Activated CD8-positive, alpha-beta T cell treated with anti-CD3 and anti-CD28 coated beads for 36 hours (primary cell): ENCODE results near the gene WFDC8. TPM values are rescaled to one million over a fixed set of nuclear protein-coding genes. Genes with fewer than 3 reads are reported as not detected.

ENCODE experiments used
- ATAC-seq: fragments of 200-7000 bp; cut with Tn5 transposase; one replicate; pipeline ENCODE4 v1.10.0; 2021; ENCODE audit warnings: mild to moderate bottlenecking, moderate library complexity
- CTCF ChIA-PET: fragments of 350-600 bp; sonication (Branson Sonifier 250); formaldehyde crosslinking; loops from one replicate; lab custom pipeline; 2021; ENCODE audit warnings: antibody characterized with exemption; lab: Charles Lee
- POLR2A ChIA-PET: fragments of 350-600 bp; sonication (Branson Sonifier 250); formaldehyde crosslinking; loops from one replicate; lab custom pipeline; 2021; ENCODE audit warnings: antibody characterized with exemption; lab: Charles Lee
- DNase-seq: peaks from one replicate; pipeline ENCODE4 v3.0.0-alpha.2; 2020
- H3K27ac Mint-ChIP-seq: one replicate; pipeline ENCODE4 v1.8.0; 2021; ENCODE audit warnings: mild to moderate bottlenecking, mixed read lengths
- H3K27me3 Mint-ChIP-seq: one replicate; pipeline ENCODE4 v1.8.0; 2021; ENCODE audit warnings: mixed read lengths
- H3K36me3 Mint-ChIP-seq: one replicate; pipeline ENCODE4 v1.8.0; 2021; ENCODE audit warnings: low read depth, mixed read lengths
- H3K4me1 Mint-ChIP-seq: one replicate; pipeline ENCODE4 v1.8.0; 2021; ENCODE audit warnings: low read depth, mixed read lengths
- H3K4me3 Mint-ChIP-seq: one replicate; pipeline ENCODE4 v1.8.0; 2021; ENCODE audit warnings: mild to moderate bottlenecking, moderate library complexity, mixed read lengths
- H3K9me3 Mint-ChIP-seq: one replicate; pipeline ENCODE4 v1.8.0; 2021; ENCODE audit warnings: mixed read lengths
- intact Hi-C: fragments of 100-400 bp; cut with micrococcal nuclease; formaldehyde crosslinking; loops from one replicate; pipeline ENCODE4 v1.10.0; 2022
- total RNA-seq, 2 experiments: library from RNA; stranded (reverse); gene quantifications; one replicate each; pipeline ENCODE4 v1.2.3, GENCODE V29; 2021
- TF ChIP-seq, protein P1 (sequence below): fragments of 200-600 bp; IDR thresholded peaks from one replicate; pipeline ENCODE4 v1.8.0; 2022; ENCODE audit warnings: antibody characterized with exemption, mild to moderate bottlenecking

The WFDC8 gene
- total RNA-seq, 2 experiments from 2014 or later = not detected

DNA sequence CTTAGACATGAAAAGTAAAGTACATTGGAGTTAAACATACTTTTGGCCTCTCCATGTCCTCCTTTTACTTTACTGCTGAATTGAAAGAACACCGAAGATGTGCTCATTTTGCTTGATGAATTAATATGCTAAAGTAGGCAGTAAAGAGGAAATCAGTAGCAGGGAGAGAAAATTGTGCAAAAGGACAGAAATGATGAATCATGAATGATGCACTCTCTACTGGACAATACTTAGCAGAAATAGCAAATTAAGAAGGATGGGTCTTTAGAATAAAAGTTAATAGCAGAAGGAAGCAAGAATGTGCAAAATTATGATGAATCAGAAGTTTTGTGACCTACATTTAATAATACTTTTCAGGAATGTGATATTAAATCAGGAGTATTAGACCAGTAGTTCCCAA lies 55.3 kb downstream of the WFDC8 start:
- H3K27ac Mint-ChIP-seq = no peak overlapping the region
- peaks cover 34% of the 10 kb centered on the region for H3K27me3 Mint-ChIP-seq
- H3K9me3 Mint-ChIP-seq = no peaks in the 10 kb centered on the region
- no peaks in the 10 kb centered on the region for H3K36me3 Mint-ChIP-seq
- no peak for ATAC-seq
- TF ChIP-seq, protein P1, sequence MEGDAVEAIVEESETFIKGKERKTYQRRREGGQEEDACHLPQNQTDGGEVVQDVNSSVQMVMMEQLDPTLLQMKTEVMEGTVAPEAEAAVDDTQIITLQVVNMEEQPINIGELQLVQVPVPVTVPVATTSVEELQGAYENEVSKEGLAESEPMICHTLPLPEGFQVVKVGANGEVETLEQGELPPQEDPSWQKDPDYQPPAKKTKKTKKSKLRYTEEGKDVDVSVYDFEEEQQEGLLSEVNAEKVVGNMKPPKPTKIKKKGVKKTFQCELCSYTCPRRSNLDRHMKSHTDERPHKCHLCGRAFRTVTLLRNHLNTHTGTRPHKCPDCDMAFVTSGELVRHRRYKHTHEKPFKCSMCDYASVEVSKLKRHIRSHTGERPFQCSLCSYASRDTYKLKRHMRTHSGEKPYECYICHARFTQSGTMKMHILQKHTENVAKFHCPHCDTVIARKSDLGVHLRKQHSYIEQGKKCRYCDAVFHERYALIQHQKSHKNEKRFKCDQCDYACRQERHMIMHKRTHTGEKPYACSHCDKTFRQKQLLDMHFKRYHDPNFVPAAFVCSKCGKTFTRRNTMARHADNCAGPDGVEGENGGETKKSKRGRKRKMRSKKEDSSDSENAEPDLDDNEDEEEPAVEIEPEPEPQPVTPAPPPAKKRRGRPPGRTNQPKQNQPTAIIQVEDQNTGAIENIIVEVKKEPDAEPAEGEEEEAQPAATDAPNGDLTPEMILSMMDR = no peak
- POLR2A ChIA-PET = no interaction called here
- H3K4me3 Mint-ChIP-seq = no peak overlapping the region
- intact Hi-C loops = no loop called here
- CTCF ChIA-PET = interaction anchor here (1.4 to 2.6 kb wide), 2 partner anchors 44 to 247 kb away, joined by 3 to 5 read pairs; no protein-coding TSS in a partner anchor
- no peak for DNase-seq
- no peaks in the 10 kb centered on the region for H3K4me1 Mint-ChIP-seq

DNA sequence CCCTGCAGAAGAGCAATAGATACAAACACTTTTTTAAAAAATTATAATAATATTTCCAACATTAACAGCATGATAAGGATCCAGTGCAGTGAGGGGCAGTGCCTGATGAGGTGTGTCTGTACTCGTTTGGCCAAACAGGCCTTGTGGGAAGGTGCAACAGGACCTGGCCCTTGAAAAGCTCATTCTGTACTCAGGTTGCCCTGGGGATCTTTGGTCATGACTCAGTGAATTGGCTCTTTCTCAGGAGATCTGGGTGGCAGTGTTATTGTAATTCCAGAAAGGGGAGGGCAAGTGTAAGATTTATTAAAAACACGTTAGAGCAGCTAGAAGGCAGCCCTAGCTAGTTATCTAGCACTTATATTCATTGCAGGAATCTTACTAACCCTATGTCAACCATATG lies 60.8 kb downstream of the WFDC8 start:
- CTCF ChIA-PET = interaction anchor here (0.5 to 1.4 kb wide), 2 partner anchors 253 to 293 kb away, joined by 3 read pairs; no protein-coding TSS in a partner anchor
- ATAC-seq (no peak), DNase-seq (no peak)
- H3K4me3 Mint-ChIP-seq = no peak overlapping the region
- no peaks in the 10 kb centered on the region for H3K36me3 Mint-ChIP-seq
- H3K27ac Mint-ChIP-seq = no peak overlapping the region
- POLR2A ChIA-PET = no interaction called here
- TF ChIP-seq, protein P1 = no peak
- no peaks in the 10 kb centered on the region for H3K9me3 Mint-ChIP-seq
- peaks cover 23% of the 10 kb centered on the region for H3K27me3 Mint-ChIP-seq
- intact Hi-C loops = no loop called here
- H3K4me1 Mint-ChIP-seq = no peaks in the 10 kb centered on the region

DNA sequence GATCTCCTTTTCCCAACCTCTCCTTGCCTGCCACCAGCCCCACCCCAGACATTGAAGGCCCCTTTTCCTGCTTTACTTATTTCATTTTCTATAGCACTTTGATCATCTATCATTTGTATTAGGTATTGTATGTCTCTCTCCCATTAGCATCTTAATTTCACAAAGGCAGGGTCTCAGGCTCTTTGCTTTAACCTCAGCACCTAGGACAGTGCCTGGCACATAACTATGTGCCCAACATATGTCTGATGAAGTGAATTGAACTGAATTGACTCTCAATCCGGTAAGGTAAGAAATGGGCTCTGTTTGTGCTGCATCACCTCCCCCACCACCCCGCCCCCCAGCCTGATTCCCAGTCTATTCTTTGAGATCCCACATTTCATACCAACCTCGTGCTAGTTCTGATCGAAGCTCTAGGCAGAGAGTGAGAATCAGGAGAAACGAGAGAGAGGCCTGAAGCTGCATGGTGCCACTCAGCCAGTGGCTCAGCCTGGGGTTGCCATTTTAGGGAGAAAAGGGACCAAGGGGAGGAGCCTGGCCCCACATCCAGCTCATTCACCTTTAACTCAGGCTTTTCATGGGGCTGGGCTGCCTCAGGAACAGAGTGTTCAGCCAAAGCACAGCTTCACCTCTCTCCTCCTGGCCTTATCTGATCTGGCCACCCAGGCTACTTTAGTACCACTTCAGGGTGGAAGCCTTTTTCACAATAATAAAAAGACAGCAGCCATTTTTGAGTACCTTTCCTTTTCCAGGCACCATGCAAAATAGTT lies 63.8 kb downstream of the WFDC8 start, which contains the start of gene SPINT3:
TSS of gene SPINT3 (minus strand) at position 476 of the 767 bp plus-strand sequence. CDS start at position 462, 14 bp downstream.
- H3K27me3 Mint-ChIP-seq = peaks cover 22% of the 10 kb centered on the region
- no peak within 1 kb of the TSS for H3K4me3 Mint-ChIP-seq
- no peaks in the 10 kb centered on the region for H3K4me1 Mint-ChIP-seq
- ChIA-PET POLR2A (no interaction called here), CTCF (interaction anchor here (1.1 kb wide), 1 partner anchor 256 kb away, joined by 3 read pairs; no protein-coding TSS in a partner anchor)
- TF ChIP-seq, protein P1 = no peak
- no peak for ATAC-seq
- intact Hi-C loops = no loop called here
- H3K36me3 Mint-ChIP-seq = no peaks in the 10 kb centered on the region
- no peak within 1 kb of the TSS for H3K27ac Mint-ChIP-seq
- no peaks in the 10 kb centered on the region for H3K9me3 Mint-ChIP-seq
- DNase-seq = no peak

DNA sequence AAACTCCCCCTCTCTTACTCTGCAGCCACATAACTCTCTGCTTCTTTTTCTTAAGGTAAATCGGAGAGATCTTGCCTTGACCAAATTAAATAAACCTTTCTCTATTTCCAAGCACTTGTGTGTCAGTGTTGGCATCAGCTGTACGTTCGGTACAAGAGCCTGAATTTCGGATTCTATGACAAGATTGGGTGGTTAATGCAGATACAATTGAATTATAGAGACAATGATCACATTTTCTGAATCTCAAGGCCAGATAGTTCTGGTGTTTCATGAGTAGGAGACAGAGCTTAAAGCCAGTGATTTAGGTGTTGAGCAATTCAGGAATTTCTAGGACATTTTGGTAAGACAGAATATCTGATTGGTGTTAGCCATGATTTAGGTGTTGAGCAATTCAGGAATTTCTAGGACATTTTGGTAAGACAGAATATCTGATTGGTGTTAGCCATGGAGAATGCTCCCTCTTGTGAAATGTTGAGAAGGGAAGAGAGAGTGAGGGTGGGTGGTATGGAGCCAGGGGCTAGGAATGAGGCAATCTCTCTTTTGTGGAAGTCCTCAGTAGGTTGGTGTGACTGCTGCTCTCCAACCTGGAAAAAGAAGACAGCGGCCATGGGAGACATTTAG lies 68.7 kb downstream of the WFDC8 start:
- DNase-seq = no peak
- Mint-ChIP-seq H3K4me3 (no peak overlapping the region), H3K9me3 (no peaks in the 10 kb centered on the region), H3K27ac (no peak overlapping the region), H3K4me1 (peaks cover 12% of the 10 kb centered on the region), H3K27me3 (peaks cover 29% of the 10 kb centered on the region), H3K36me3 (no peaks in the 10 kb centered on the region)
- CTCF ChIA-PET = interaction anchor here (0.7 to 1.6 kb wide), 2 partner anchors 33 to 261 kb away, joined by 3 read pairs; no protein-coding TSS in a partner anchor
- ATAC-seq = no peak
- intact Hi-C loops = no loop called here
- TF ChIP-seq, protein P1 = no peak
- POLR2A ChIA-PET = no interaction called here

DNA sequence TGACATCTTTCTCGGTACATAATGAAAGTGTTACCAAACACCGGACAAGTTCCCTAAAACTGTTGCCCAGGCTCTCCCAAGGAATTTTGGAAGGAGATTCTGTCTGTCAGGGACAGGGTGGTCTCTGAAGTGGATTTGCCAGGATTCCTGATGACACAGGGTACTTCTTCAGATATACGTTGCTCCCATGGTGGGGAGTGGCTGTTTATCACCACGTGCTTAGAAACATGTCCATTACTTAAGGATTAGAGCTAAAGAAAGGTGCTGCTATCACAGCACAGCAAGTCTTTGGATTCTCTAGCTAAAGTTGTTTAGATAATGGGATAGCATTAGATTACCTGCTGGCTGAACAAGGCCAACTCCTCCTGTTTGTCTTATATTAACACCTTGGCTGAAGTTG lies 70.0 kb downstream of the WFDC8 start:
- Mint-ChIP-seq H3K4me3 (no peak overlapping the region), H3K4me1 (peaks cover 12% of the 10 kb centered on the region), H3K9me3 (no peaks in the 10 kb centered on the region), H3K27ac (no peak overlapping the region), H3K27me3 (peaks cover 28% of the 10 kb centered on the region), H3K36me3 (no peaks in the 10 kb centered on the region)
- ATAC-seq (no peak), DNase-seq (no peak)
- ChIA-PET CTCF (interaction anchor here (1.6 kb wide), 1 partner anchor 31 kb away, joined by 3 read pairs; no protein-coding TSS in a partner anchor), POLR2A (no interaction called here)
- TF ChIP-seq, protein P1 = no peak
- intact Hi-C loops = no loop called here
